HepG2 (cell line): ENCODE results near the gene NYAP1. TPM values are rescaled to one million over a fixed set of nuclear protein-coding genes. Genes with fewer than 3 reads are reported as not detected.

Source experiments
- CREM ChIP-seq, 2 experiments: sonication (generic) in 1 of 2; formaldehyde crosslinking in 1 of 2; IDR thresholded peaks; 2 replicates each; pipeline versions ENCODE4 v1.4.0 to v1.6.1; 2016 to 2020; ENCODE audit warnings: antibody characterized with exemption in 1 of 2, mild to moderate bottlenecking in 1 of 2, missing genetic modification reagents in 1 of 2
- GMEB2 ChIP-seq: IDR thresholded peaks from 2 replicates; pipeline ENCODE4 v1.6.1; 2016; ENCODE audit warnings: missing biosample characterization, missing genetic modification reagents, low read depth
- HOMEZ ChIP-seq: IDR thresholded peaks from 2 replicates; pipeline ENCODE4 v1.6.1; 2016; ENCODE audit warnings: low read depth
- JUND ChIP-seq: sonication (generic); formaldehyde crosslinking; IDR thresholded peaks from 2 replicates; pipeline ENCODE4 v1.8.0; 2022; ENCODE audit warnings: mild to moderate bottlenecking, missing genetic modification reagents
- KLF9 ChIP-seq: IDR thresholded peaks from 2 replicates; pipeline ENCODE4 v1.6.1; 2016; ENCODE audit warnings: low read depth
- MED8 ChIP-seq: sonication (generic); formaldehyde crosslinking; IDR thresholded peaks from 2 replicates; pipeline ENCODE4 v1.8.1; 2023; ENCODE audit warnings: mild to moderate bottlenecking, missing genetic modification reagents; ENCODE audit not compliant: insufficient replicate concordance
- MTERF4 ChIP-seq: sonication (generic); formaldehyde crosslinking; IDR thresholded peaks from 2 replicates; pipeline ENCODE4 v1.8.0; 2023; ENCODE audit warnings: mild to moderate bottlenecking, missing genetic modification reagents
- NCOA2 ChIP-seq: sonication (generic); formaldehyde crosslinking; IDR thresholded peaks from 2 replicates; pipeline ENCODE4 v1.8.0; 2022; ENCODE audit warnings: inconsistent platforms
- PHB2 ChIP-seq: fragments of 450-650 bp; IDR thresholded peaks from 2 replicates; pipeline ENCODE4 v1.6.1; 2018; ENCODE audit not compliant: partially characterized antibody
- SIX1 ChIP-seq: sonication (generic); formaldehyde crosslinking; IDR thresholded peaks from 2 replicates; pipeline ENCODE4 v1.4.0; 2020; ENCODE audit warnings: missing genetic modification reagents, borderline replicate concordance
- SNAI1 ChIP-seq: sonication (generic); formaldehyde crosslinking; IDR thresholded peaks from 2 replicates; pipeline ENCODE4 v1.5.0; 2020; ENCODE audit warnings: mild to moderate bottlenecking, missing genetic modification reagents, borderline replicate concordance
- SRSF9 ChIP-seq: fragments of 200-400 bp; formaldehyde crosslinking; IDR thresholded peaks from 2 replicates; pipeline ENCODE4 v1.6.1; 2018; ENCODE audit warnings: borderline replicate concordance, mild to moderate bottlenecking, low read depth, low read length; ENCODE audit not compliant: insufficient read depth, poor library complexity, severe bottlenecking
- SSRP1 ChIP-seq: IDR thresholded peaks from 2 replicates; pipeline ENCODE4 v1.6.1; 2016; ENCODE audit warnings: control low read depth
- TBX3 ChIP-seq: fragments of 450-650 bp; IDR thresholded peaks from 2 replicates; pipeline ENCODE4 v1.6.1; 2017; ENCODE audit warnings: antibody characterized with exemption, mild to moderate bottlenecking, inconsistent platforms, borderline replicate concordance
- ZBTB7A ChIP-seq: sonication (generic); formaldehyde crosslinking; IDR thresholded peaks from 2 replicates; pipeline ENCODE4 v1.8.0; 2022; ENCODE audit warnings: mild to moderate bottlenecking, missing genetic modification reagents
- ZFX ChIP-seq: sonication (generic); formaldehyde crosslinking; IDR thresholded peaks from 2 replicates; pipeline ENCODE4 v1.4.0; 2020; ENCODE audit warnings: mild to moderate bottlenecking, low read depth, missing genetic modification reagents, moderate library complexity
- ZMYM3 ChIP-seq: sonication (generic); formaldehyde crosslinking; IDR thresholded peaks from 2 replicates; pipeline ENCODE4 v1.5.1; 2020; ENCODE audit warnings: mild to moderate bottlenecking, missing genetic modification reagents
- ZNF274 ChIP-seq: sonication (generic); formaldehyde crosslinking; IDR thresholded peaks from 2 replicates; pipeline ENCODE4 v1.5.1; 2020; ENCODE audit warnings: mild to moderate bottlenecking, missing genetic modification reagents
- ZNF687 ChIP-seq: sonication (generic); formaldehyde crosslinking; IDR thresholded peaks from 2 replicates; pipeline ENCODE4 v1.5.1; 2020; ENCODE audit warnings: mild to moderate bottlenecking, missing genetic modification reagents, moderate library complexity
- ZNF891 ChIP-seq: sonication (generic); formaldehyde crosslinking; IDR thresholded peaks from 2 replicates; pipeline ENCODE4 v1.5.0; 2020; ENCODE audit warnings: mild to moderate bottlenecking, missing genetic modification reagents
- ZSCAN20 ChIP-seq: sonication (generic); formaldehyde crosslinking; IDR thresholded peaks from 2 replicates; pipeline ENCODE4 v1.4.0; 2020; ENCODE audit warnings: missing genetic modification reagents, mild to moderate bottlenecking, borderline replicate concordance
- ZSCAN29 ChIP-seq: sonication (generic); formaldehyde crosslinking; conservative IDR thresholded peaks from 2 replicates; pipeline ENCODE4 v1.4.0; 2020; ENCODE audit warnings: mild to moderate bottlenecking, missing genetic modification reagents
- polyA plus RNA-seq, 8 experiments: library from polyadenylated mRNA; depleted of rRNA in 3 of 8; stranded (reverse) in 7 of 8; unstranded in 1 of 8; fragments of >200 nt; fragmentation: Illumina TruSeq in 4 of 8; extraction: Trizol in 4 of 8; gene quantifications; 2 replicates each; pipeline versions ENCODE4 v1.2.1 to v1.2.3, GENCODE V29; 2011 to 2016; ENCODE audit warnings: low read depth in 4 of 8, missing spikeins in 1 of 8, mixed read lengths in 1 of 8; ENCODE audit not compliant: insufficient read depth in 1 of 8
- total RNA-seq, 5 experiments: library from RNA; depleted of rRNA; stranded (reverse); fragments of >200 nt; fragmentation: Illumina TruSeq; extraction: Trizol; gene quantifications; 2 replicates each; pipeline ENCODE4 v1.2.3, GENCODE V29; 2016; ENCODE audit warnings: low read depth in 1 of 5

The NYAP1 gene
- total and polyA plus RNA-seq, 2 of the 13 experiments (the other 11 are each of a cell fraction or from before 2014, with no cell fraction given) = 0.15 to 0.46 TPM

- TF ChIP-seq HOMEZ (CRISPR knock-in tag) (no peak), ZSCAN20 (CRISPR knock-in tag) (no peak), ZNF687 (CRISPR knock-in tag) (no peak), SRSF9 (no peak), ZNF274 (CRISPR knock-in tag) (no peak), NCOA2 (peak; percentile 84), JUND (no peak), PHB2 (no peak), SNAI1 (CRISPR knock-in tag) (no peak), ZBTB7A (CRISPR knock-in tag) (no peak), ZFX (CRISPR knock-in tag) (no peak), ZNF891 (CRISPR knock-in tag) (no peak), ZSCAN29 (CRISPR knock-in tag) (no peak), CREM (IDR thresholded peaks at IDR 0.05) (peak; percentile 86), CREM (CRISPR knock-in tag; IDR thresholded peaks at IDR 0.05) (no peak), MTERF4 (CRISPR knock-in tag) (no peak), MED8 (CRISPR knock-in tag) (no peak), ZMYM3 (CRISPR knock-in tag) (no peak), KLF9 (CRISPR knock-in tag) (no peak), TBX3 (no peak), SIX1 (CRISPR knock-in tag) (peak; percentile 78; the same call in 1 of the 2 replicates), SSRP1 (CRISPR knock-in tag) (no peak), GMEB2 (no peak)
Measured at GRCh38 chr7:100540073-100540723, 56.5 kb downstream of the NYAP1 start (continued).
